Ureter (tissue), 1 donor: Measurements from ENCODE around the gene MATCAP1. TPM values are rescaled to one million over a fixed set of nuclear protein-coding genes. Genes with fewer than 3 reads are reported as not detected.
A peak's percentile ranks its signal among the peaks of the same experiment; 100 is the strongest.

Experiments
- DNase-seq: peaks from one replicate; pipeline ENCODE4 v3.0.0-alpha.2; 2020; ENCODE audit warnings: low spot score
- total RNA-seq: library from RNA; stranded (reverse); gene quantifications from one replicate; pipeline ENCODE4 v1.2.4, GENCODE V29; 2023
- donor health status: DM: yes; HTN: yes; CAD: no.

The MATCAP1 gene
- total RNA-seq, 1 donor from 2014 or later: 50.7 TPM

DNA sequence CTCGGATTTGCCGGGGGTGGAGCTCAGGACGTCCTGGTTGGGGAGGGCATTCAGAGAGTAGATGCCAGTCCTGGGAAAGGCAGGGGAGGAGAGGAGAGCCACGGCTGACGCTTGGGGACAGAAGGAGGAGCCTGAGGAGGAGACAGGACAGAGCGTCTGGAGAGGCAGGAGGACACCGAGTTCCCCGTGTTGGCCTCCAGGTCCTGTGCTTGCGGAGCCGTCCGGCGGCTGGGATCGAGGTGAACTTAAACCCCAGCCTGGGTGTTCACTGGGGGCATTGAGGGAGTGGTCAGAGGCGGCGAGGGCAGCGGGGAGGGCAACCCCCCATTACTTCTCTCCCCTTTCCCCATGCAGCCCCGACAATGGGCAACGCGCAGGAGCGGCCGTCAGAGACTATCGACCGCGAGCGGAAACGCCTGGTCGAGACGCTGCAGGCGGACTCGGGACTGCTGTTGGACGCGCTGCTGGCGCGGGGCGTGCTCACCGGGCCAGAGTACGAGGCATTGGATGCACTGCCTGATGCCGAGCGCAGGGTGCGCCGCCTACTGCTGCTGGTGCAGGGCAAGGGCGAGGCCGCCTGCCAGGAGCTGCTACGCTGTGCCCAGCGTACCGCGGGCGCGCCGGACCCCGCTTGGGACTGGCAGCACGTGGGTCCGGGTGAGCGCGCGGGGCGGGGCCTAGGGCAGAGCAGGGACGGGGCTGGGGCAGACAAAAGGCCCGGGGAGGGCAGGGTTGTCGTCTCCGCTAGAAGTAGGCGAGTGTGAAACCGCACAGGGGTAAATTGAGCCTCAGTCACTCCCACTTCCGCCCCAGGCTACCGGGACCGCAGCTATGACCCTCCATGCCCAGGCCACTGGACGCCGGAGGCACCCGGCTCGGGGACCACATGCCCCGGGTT is 9.7 kb downstream of the MATCAP1 start:
- peak; percentile 87 for DNase-seq

DNA sequence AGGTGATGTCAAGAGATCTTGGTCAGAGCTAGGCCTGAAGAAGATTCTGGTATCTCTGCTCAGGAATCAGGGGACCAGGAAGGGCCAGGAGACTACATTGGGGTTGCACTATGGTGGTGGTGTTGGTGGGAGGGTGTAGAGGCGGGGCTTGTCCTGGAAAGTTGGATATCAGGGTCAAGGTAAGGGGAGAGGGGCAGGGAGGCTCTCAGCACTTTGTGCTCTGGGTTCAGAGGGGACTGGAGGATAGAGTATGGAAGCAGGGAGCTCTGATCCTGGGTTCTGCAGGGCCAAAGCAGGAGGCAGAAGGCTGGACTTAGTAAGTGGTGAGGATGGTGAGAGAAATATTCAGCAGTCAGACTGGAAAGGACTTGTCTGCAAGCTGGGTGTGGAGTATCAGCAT is 10.4 kb downstream of the MATCAP1 start:
- no peak for DNase-seq

DNA sequence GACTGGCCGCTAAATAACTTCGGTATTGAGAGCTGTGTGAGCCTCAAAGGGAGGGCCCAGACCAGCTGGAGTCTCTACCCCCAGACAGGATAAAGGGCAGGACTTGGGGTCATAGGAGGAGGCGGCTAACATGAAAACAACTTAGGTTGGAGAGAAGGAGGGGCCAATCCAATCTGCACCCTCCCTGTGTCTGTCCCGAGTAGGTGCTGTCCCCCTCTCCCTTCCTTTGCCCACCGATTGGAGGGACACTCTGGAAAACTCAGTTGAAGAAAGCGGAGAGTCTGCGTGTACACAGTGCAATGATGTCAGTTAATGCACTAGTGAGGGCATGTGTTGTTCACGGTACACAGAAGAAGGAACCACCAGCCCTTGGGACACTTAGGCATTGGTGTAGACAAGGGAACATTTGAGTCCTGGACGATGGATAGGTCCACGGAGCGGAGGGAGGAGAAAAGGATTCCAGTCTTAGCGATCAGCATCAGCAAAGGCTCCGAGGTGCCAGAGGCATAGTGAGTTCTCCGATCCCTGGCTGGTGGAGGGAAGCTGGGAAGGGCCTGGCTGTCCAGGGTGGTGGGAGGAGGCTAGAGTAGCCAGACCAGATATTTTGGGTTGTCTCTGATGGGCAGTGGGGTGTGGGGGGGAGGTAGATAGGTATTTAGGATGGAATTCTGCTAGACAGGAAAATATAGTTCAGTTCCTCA is 12.7 kb downstream of the MATCAP1 start:
- DNase-seq: no peak

DNA sequence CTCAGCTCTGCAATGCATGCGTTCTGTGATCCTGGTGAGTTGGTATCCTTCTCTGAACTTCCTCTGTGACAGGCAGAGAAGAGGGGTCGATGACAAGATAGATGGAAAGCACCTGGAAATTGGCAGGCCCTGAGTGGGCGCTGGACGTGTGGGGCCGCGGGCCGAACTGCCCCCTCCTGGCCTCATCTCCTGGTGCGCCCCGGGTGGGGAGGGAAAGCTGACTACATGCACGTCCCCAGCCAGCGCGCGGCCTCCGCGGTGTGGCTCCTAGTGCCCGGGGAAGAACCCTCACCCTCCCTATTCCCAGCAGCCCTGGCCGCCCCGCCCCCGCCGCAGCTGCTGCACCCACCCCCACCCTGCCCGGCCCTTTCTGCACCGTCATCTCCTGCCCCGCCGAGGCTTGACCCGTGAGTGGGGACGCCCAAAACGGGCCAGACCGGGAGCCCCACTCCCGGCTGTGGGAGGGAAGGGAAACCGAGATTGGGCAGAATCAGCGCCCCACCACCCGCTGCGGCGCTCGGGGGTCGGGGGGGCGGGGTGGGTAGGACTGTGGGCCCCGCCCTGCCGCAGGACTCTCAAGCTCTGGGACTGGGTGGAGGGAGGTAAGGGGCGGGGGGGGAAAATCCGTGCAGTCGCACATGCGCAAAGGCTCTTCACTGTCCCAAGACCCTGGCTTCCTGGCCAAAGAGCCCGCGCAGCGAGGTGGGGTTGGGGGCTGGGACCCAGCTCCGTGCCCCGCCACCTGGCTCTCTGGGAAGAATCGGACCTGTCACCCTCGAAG is 13.4 kb downstream of the MATCAP1 start, which contains the start of gene NOL3:
TSS of gene NOL3 (plus strand) at position 371 of the 781 bp plus-strand sequence.
- peak; percentile 90 for DNase-seq

DNA sequence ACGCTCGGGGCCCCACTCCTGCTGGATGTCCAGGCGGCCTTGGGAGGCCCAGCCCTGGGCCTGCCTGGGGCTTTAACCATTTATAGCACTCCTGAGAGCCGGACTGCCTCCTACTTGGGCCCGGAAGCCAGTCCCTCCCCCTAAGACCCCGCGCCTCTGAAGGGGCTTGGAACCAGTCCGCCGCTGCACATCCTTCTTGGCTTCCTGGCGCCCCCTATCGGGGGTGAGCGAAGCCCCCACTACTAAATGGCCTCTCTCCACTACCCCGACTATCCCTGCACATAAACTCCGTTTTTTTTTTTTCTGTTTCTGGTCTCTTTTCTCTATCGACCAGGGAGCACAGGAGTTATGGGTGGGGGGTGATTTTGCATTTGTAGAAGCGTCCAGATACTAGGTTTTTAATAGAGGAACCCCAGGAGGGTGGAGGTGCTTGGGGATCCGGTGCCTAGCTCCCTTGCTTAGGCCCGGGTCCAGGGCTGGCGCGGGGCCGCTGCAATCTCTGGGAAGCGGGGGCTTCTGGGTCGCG is 14.1 kb downstream of the MATCAP1 start:
- no peak for DNase-seq

DNA sequence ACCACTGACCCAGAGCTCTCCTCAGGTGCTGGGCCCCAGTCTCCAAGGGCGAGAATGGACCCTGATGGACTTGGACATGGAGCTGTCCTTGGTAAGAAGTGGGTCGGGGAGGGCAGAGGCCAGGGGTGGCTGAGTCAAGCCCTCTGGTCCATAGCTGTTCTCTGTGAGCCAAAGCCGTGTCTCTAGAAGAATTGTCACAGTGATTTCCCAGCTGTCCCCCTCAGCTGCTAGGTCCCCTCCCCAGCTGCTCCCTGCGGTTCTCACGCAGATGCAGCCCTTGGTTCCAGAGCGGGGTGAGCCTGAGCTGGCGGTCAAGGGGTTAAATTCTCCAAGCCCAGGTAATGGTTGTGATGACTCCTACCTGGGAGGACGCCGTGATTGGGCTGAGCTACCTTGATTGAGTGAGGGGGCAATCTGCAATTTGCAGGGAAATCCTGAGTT is 14.7 kb downstream of the MATCAP1 start:
- DNase-seq: no peak

DNA sequence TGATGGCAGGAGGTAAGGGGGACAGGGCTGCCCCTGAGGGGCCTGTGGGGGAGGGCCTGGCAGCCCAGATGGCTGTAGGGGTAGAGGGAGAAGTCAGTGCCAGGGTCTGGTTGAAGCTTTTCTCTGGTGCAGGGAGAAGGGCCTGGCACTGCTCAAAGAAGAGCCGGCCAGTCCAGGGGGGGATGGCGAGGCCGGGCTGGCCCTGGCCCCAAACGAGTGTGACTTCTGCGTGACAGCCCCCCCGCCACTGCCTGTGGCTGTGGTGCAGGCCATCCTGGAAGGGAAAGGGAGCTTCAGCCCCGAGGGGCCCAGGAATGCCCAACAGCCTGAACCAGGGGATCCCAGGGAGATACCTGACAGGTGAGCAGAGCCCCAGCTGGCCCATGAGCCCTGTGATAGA is 16.2 kb downstream of the MATCAP1 start:
- no peak for DNase-seq

DNA sequence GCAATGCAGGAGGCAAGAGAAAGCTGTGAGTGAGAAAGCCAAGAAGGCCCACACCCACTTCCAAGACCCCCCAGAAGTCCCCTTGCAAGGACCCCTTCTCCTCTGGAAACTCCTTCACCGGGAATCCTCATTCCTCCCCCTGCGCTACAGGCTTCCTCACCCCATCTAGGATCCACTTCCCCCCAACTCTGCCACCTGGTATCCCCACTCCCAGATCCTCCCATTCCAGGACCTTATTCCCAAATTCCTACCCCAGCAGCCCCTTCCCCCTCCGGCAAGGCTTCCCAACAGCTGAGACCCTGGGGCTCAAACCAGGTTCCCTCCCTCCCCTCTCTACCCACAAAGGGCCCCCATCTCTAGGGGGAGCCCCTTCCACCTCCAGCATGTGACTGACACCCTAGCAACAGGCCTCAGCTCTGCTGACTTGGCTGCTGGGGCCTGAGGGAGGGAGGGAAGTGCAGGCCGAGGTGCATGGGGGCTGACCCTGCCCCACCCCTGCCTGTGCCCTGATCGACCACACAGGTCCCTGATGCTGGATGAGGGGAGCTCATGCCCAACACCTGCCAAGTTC is 17.1 kb downstream of the MATCAP1 start:
- DNase-seq: no peak

DNA sequence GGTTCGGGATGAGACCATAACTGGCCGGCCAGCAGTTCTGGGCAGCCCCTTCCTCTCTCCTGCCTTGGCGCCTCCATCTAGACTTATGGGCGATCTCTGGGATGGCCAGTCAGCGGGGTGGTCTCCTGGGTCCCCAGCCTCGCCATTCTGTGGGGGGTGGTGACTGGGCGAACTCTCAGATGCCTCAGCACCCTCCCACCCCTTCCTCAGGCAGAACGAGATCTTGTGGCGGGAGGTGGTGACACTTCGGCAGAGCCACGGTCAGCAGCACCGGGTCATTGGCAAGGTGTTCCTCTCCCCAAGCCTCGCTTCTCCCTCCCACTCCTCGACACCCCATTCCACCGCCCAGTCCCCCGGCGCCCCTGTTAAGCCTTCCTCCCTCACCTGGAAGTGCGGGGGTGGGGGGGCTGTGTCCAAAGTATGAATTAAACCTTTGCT is 17.6 kb downstream of the MATCAP1 start:
- no peak for DNase-seq

DNA sequence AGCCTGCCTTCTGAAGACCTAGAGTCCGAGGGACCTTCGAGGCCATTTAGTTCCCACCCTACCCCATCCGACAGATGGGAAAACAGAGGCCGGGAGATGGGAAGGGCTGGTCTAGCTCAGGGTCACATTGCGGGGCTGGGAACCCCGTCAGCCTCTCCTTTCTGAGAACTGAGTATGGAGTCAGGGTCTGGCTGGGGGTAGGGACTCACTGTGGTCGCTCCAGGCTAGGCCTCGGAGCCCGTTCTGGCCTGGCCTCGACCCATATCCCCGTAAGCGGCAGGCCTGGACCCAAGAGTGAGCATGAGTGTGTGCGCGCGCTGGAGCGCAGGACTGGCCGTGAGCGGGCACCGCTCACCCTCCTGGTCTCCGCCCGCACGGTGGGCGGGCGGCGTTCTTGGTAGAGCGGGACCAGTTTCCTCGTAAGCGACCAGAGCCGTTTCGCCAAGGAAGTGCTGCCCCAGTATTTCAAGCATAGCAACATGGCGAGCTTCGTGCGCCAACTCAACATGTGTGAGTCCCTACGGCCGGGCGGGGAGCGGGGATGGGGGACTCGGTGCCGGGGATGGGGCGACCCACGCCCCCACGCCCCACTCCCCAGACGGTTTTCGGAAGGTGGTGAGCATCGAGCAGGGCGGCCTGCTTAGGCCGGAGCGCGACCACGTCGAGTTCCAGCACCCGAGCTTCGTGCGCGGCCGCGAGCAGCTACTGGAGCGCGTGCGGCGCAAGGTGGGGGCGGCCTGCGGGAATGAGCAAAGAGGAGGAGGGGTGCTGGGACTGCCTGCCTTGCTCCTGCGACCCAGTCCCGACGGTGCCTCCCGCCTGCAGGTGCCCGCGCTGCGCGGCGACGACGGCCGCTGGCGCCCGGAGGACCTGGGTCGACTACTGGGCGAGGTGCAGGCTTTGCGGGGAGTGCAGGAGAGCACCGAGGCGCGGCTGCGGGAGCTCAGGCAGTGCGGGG is 18.4 kb downstream of the MATCAP1 start:
- no peak for DNase-seq

DNA sequence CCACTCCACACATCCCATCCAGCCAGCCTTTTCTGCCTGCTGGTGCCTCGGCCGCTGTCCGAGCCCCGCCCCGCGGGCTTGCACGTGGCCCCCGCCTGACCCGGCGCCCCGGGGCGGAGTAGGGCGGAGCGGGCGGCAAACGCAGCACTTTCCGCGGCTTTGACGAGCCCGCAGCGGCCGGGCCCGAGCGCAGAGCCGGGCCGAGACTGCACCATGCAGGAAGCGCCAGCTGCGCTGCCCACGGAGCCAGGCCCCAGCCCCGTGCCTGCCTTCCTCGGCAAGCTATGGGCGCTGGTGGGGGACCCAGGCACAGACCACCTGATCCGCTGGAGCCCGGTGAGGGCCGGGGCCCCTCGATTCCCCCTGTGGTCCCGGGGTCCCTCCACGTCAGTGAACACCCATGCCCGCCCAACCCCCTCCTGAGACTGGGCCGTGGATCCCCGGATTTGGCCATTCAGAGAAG is 19.1 kb downstream of the MATCAP1 start, which contains the start of gene HSF4:
TSS of gene HSF4 (plus strand) at position 147 of the 463 bp plus-strand sequence. CDS start at position 214, 67 bp downstream.
- no peak for DNase-seq

DNA sequence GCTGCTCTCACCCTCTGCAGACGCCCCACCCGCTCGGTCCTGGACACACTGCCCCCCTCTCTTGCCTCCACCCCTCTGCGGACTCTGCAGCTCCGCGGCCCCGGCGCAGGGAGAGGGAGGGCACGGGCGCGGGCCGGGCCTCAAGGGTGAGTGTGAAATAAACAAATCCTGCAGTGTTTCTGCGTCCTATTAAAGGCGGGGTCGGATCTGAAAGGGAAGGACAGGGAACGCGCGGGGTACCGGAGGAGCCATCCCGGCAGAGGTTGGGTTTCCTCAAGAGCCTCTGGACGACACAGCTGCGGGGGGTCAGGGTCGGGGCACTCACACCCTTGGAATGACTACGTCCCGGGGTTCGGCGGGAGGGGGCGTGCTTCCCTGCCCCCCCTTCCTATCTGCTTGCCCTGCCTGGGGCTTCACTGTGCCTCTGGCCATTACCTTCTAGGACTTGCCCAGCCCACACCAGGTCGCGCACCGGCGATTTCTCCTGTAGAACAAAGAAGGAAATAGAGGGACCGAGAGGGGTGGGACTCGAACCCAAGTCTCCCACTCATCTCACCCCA is 19.7 kb downstream of the MATCAP1 start:
- no peak for DNase-seq

DNA sequence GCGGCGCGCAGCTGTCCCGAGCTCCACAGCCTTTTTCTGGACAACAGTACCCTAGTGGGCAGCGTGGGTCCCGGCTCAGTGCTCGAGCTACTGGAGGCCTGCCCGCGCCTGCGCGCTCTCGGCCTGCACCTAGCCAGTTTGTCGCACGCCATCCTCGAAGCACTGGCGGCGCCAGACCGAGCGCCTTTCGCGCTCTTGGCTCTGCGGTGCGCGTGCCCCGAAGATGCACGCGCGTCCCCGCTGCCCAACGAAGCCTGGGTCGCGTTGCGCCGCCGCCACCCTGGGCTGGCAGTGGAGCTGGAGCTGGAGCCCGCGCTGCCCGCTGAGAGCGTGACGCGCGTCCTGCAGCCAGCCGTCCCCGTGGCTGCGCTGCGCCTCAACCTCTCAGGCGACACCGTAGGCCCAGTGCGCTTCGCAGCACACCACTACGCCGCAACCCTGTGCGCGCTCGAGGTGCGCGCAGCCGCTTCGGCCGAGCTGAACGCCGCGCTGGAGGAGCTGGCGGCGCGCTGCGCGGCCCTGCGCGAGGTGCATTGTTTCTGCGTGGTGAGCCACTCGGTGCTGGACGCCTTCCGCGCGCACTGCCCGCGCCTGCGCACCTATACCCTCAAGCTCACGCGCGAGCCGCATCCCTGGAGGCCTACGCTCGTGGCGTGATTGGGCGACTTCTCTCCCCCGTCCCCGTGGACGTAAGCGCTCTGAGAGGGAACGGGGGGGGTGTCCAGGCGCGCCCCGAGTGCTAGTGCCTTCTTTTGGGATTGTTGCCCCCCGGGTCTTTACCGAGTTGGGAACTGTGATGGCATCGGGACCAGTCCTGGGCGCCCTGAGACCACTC is 20.4 kb downstream of the MATCAP1 start:
- peak; percentile 53 for DNase-seq

DNA sequence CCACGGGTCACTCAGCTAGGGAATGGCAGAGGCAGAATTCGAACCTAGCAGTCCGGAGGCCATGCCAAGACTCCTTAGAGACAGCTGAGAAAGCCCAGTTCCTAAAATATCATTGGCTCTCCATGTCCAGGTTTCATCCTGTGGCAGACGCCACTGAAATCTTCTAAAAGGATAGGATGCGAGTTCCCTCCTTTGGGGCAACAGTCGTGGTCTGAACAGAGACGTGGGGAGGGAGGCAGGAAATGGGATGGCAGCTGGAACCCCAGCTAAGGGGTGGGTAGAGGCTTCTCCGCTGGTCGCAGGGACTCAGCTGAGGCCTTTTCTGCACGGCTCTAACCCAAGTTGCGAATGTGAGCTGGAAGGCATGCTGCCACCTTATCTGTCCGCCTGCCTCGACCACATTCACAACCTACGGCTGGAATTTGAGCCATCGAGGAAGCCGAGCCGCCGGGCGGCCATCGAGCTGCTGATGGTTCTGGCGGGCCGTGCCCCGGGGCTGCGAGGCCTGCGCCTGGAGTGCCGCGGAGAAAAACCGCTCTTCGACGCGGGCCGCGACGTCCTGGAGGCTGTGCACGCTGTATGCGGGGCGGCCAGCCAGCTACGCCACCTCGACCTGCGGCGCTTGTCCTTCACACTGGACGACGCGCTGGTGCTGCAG is 21.1 kb downstream of the MATCAP1 start:
- DNase-seq: peak; percentile 43

DNA sequence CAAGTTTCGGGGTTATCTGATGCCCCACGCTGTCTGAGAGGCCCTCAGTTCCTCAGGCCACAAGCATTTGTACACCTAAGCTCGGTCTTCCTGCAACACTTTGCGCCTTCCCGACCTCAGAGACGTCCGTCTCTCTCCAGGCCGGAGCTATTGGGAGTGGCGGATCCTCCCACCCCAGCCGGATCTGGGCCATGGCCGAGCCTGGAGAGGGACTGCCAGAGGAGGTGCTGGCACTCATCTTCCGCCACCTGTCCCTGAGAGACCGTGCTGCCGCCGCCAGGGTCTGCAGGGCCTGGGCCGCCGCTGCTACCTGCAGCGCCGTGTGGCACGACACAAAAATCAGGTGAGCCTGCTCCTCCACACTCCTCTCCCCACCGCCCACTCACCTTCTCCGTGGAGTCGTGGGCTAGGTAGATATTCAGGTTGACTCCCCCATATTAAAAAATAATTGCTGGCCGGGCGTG is 22.1 kb downstream of the MATCAP1 start:
- no peak for DNase-seq

DNA sequence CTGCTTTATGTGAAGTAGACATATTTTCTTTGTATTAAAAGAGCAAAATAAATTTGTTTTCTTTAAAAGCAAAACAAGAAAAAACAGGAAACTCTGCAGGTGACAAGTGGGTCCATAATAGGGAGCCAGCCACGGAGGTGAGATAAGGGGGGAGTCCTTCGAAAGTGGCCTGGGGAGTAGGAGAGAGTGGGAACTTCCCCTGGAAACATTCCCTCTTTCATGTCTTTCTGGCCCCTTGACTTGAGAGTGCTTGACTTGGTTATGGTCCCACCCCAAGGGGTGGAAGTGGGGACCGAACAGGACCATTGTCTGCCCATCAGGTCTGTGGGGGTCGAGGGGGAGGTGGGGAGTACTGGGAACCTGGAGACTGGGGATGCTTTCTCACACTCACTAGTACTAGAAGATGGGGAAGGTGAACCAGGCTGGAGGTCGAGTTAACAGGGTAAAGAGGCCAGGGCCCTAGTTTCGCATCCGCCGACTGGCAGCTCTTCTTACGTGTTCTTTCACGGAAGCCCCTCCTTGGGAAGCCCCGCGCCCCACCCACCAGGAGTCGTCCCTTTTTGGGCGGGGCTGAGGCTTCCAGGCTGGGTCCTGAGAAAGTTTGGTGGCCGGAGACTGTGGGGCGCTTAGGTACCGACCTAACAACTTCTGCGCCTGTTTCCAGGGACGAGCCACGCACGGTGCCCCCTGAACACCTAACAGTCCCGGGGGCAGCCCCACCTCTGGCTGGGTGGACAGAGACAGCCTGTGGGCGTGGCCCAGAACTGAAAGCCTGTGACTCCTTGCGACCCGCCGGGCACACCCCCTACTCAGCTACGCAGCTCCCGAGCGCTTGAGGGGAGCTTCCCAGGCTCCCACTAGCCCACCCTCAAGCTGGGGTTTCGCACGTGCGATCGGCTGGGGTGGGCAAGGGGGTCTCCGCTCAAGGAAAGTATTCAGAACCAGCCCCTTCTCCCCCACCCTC is 24.8 kb downstream of the MATCAP1 start:
- DNase-seq: no peak
